Epithelial cell of proximal tubule (primary cell): ENCODE results near the gene TUSC2. TPM values are rescaled to one million over a fixed set of nuclear protein-coding genes. Genes with fewer than 3 reads are reported as not detected.

Experiments
- DNase-seq: peaks from one replicate; pipeline ENCODE4 v3.0.0-alpha.2; 2011; ENCODE audit warnings: low read depth
- H3K4me3 ChIP-seq: 2 replicates; pipeline ENCODE4 v1.5.1; 2011; ENCODE audit warnings: low read depth, mild to moderate bottlenecking, low read length
- CTCF ChIP-seq: conservative IDR thresholded peaks from 2 replicates; pipeline ENCODE4 v1.5.1; 2012; ENCODE audit warnings: low read depth, mild to moderate bottlenecking, low read length
- total RNA-seq: library from RNA; depleted of rRNA; stranded (reverse); fragments of >200 nt; gene quantifications from 2 replicates; pipeline ENCODE4 v1.2.3, GENCODE V29; 2015

TUSC2 gene
- total RNA-seq, 1 donor from 2014 or later = 46.6 TPM

- no peak for DNase-seq
- TF ChIP-seq CTCF = no peak
- no peak overlapping the region for H3K4me3 ChIP-seq
These were observed 13.5 kb upstream of the TUSC2 start for GRCh38 chr3:50341537-50341936.

GRCh38 chr3:50340448-50341329 lies 12.7 kb upstream of the TUSC2 start, which contains the start of gene RASSF1:
Gene RASSF1, minus strand, starts transcription at chr3:50340836. Its CDS starts 31 bp downstream, at chr3:50340805.
- H3K4me3 ChIP-seq = no peak within 1 kb of the TSS
- no peak for DNase-seq
- no peak for TF ChIP-seq CTCF

- no peak overlapping the region for H3K4me3 ChIP-seq
- DNase-seq = no peak
- no peak for TF ChIP-seq CTCF
These were observed 12.1 kb upstream of the TUSC2 start for GRCh38 chr3:50340147-50340447.

GRCh38 chr3:50339485-50340146 lies 11.6 kb upstream of the TUSC2 start:
- no peak overlapping the region for H3K4me3 ChIP-seq

GRCh38 chr3:50338965-50339364 lies 10.9 kb upstream of the TUSC2 start:
- H3K4me3 ChIP-seq = no peak overlapping the region
- no peak for DNase-seq
- no peak for TF ChIP-seq CTCF

More at GRCh38 chr3:50339485-50340146, 11.6 kb upstream of the TUSC2 start:
- TF ChIP-seq CTCF = no peak
- no peak for DNase-seq

GRCh38 chr3:50337175-50337861 lies 9.3 kb upstream of the TUSC2 start:
- H3K4me3 ChIP-seq = peak overlapping the region; percentile 95
- DNase-seq = peak; percentile 81
- no peak for TF ChIP-seq CTCF
